Loucy (cell line): ENCODE measurements around the gene PGBD5.

ENCODE experiments used
- H2AFZ ChIP-seq: fragments of 200-600 bp; sonication (generic); 2 replicates; pipeline ENCODE4 v1.6.0; 2016; ENCODE audit warnings: antibody characterized with exemption, mild to moderate bottlenecking, low read length, moderate library complexity
- H3F3A ChIP-seq: fragments of 200-600 bp; 2 replicates; pipeline ENCODE4 v1.6.0; 2016; ENCODE audit warnings: antibody characterized with exemption, low read depth, mild to moderate bottlenecking
- H3K27me3 ChIP-seq: fragments of 200-600 bp; sonication (generic); 2 replicates; pipeline ENCODE4 v1.6.1; 2014; ENCODE audit warnings: low read length, mild to moderate bottlenecking; ENCODE audit not compliant: insufficient read depth, poor library complexity, severe bottlenecking
- H3K36me3 ChIP-seq: fragments of 200-600 bp; sonication (generic); 2 replicates; pipeline ENCODE4 v1.6.1; 2016; ENCODE audit warnings: low read length; ENCODE audit not compliant: insufficient read depth
- H3K4me1 ChIP-seq: fragments of 200-600 bp; sonication (generic); 2 replicates; pipeline ENCODE4 v1.5.1; 2014; ENCODE audit warnings: low read length, mild to moderate bottlenecking; ENCODE audit not compliant: insufficient read depth, poor library complexity, severe bottlenecking
- H3K4me2 ChIP-seq: fragments of 200-600 bp; sonication (generic); 2 replicates; pipeline ENCODE4 v1.6.0; 2014; ENCODE audit warnings: antibody characterized with exemption, low read length, low read depth, mild to moderate bottlenecking; ENCODE audit not compliant: poor library complexity, severe bottlenecking
- H3K4me3 ChIP-seq: fragments of 200-600 bp; sonication (generic); 2 replicates; pipeline ENCODE4 v1.5.1; 2014; ENCODE audit warnings: low read length, mild to moderate bottlenecking, mixed read lengths; ENCODE audit not compliant: poor library complexity, severe bottlenecking
- H3K79me2 ChIP-seq: fragments of 200-600 bp; sonication (generic); 2 replicates; pipeline ENCODE4 v1.6.1; 2014; ENCODE audit warnings: low read length; ENCODE audit not compliant: insufficient read depth
- H3K9ac ChIP-seq: fragments of 200-600 bp; sonication (generic); 2 replicates; pipeline ENCODE4 v1.6.0; 2014; ENCODE audit warnings: mild to moderate bottlenecking, low read depth, low read length, moderate library complexity; ENCODE audit not compliant: poor library complexity, severe bottlenecking
- H3K9me2 ChIP-seq: fragments of 200-600 bp; sonication (generic); replicated peaks from 2 replicates; pipeline ENCODE4 v1.6.1; 2016; ENCODE audit warnings: low read depth, low read length, mixed read lengths
- H3K9me3 ChIP-seq: fragments of 200-600 bp; sonication (generic); 2 replicates; pipeline ENCODE4 v1.6.1; 2014; ENCODE audit warnings: mild to moderate bottlenecking, antibody characterized with exemption, low read length, low read depth; ENCODE audit not compliant: insufficient read depth
- H4K20me1 ChIP-seq: fragments of 200-600 bp; sonication (generic); 2 replicates; pipeline ENCODE4 v1.6.0; 2014; ENCODE audit warnings: antibody characterized with exemption, low read length, mild to moderate bottlenecking; ENCODE audit not compliant: insufficient read depth, poor library complexity, severe bottlenecking
- EZH2phosphoT487 ChIP-seq: fragments of 200-600 bp; IDR thresholded peaks from 2 replicates; pipeline ENCODE4 v1.6.1; 2018; ENCODE audit warnings: antibody characterized with exemption, mild to moderate bottlenecking, moderate library complexity, borderline replicate concordance
- TF ChIP-seq, protein P1 (sequence below): fragments of 200-600 bp; sonication (generic); conservative IDR thresholded peaks from 2 replicates; pipeline ENCODE4 v1.5.1; 2014; ENCODE audit warnings: mild to moderate bottlenecking, antibody characterized with exemption, low read length

Gene PGBD5

DNA sequence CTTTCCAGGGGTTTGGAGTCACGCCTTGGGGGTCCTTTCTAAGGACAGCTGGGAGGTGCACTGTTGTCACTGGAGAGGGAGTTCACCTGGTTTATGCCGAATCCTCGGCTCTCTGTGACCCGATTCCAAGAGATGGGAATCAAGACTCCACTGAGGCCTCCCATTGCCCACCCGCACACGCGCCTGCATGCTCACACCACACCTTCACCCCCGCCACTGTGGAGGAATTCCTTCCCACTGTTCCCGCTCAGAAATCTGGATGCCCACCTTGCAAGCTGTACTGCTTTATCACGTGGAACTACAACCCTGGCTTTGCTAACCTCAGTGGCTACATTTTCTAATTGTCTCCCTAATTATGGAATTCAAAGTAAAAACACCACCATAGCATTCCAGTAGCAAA lies 29.2 kb downstream of the PGBD5 start:
- H2AFZ ChIP-seq = no peak overlapping the region

DNA sequence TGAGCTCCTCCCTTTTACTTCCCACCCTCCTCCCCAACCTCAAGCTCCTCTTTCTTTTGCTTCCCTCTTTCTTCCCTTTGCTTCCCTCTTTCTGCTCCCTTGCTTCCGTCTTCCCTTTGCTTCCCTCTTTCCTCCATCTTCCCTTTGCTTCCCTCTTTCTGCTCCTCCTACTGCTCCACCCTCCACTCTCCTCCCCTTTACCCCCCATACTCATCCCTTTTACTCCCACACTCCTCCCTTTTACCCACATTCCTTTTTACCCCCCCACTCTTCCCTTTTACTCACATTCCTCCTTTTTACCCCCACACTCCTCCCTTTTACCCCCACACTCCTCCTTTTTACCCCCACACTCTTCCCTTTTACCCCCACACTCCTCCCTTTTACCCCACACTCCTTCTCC lies 30.2 kb downstream of the PGBD5 start:
- no peaks in the 10 kb centered on the region for H3F3A ChIP-seq

More for the DNA sequence above, 29.2 kb downstream of the PGBD5 start:
- TF ChIP-seq, protein P1, sequence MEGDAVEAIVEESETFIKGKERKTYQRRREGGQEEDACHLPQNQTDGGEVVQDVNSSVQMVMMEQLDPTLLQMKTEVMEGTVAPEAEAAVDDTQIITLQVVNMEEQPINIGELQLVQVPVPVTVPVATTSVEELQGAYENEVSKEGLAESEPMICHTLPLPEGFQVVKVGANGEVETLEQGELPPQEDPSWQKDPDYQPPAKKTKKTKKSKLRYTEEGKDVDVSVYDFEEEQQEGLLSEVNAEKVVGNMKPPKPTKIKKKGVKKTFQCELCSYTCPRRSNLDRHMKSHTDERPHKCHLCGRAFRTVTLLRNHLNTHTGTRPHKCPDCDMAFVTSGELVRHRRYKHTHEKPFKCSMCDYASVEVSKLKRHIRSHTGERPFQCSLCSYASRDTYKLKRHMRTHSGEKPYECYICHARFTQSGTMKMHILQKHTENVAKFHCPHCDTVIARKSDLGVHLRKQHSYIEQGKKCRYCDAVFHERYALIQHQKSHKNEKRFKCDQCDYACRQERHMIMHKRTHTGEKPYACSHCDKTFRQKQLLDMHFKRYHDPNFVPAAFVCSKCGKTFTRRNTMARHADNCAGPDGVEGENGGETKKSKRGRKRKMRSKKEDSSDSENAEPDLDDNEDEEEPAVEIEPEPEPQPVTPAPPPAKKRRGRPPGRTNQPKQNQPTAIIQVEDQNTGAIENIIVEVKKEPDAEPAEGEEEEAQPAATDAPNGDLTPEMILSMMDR = no peak
- TF ChIP-seq EZH2phosphoT487 = no peak
- Histone ChIP-seq H3K27me3 (no peaks in the 10 kb centered on the region), H3K4me1 (no peaks in the 10 kb centered on the region), H3K4me2 (no peak overlapping the region), H3K79me2 (no peaks in the 10 kb centered on the region), H3F3A (no peaks in the 10 kb centered on the region), H3K9ac (no peak overlapping the region), H3K9me2 (no peaks in the 10 kb centered on the region), H3K4me3 (no peak overlapping the region), H4K20me1 (no peaks in the 10 kb centered on the region), H3K9me3 (no peaks in the 10 kb centered on the region), H3K36me3 (no peaks in the 10 kb centered on the region)

DNA sequence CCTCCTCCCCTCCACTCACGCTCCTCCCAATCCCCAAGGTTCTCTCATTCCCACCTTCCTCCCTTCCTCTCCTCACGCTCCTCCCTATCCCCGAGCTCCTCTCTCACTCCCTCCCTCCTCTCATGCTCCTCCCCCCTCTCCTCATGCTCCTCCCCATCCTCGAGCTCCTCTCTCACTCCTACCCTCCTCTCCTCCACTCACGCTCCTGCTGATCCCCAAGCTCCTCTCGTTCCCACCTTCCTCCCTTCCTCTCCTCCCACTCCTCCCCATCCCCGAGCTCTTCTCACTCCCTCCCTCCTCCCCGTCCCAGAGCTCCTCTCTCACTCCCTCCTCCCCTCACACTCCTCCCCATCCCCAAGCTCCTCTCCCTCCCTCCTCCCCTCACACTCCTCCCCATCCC lies 31.4 kb downstream of the PGBD5 start:
- H3F3A ChIP-seq = no peaks in the 10 kb centered on the region
- TF ChIP-seq, protein P1 = no peak
- no peak for TF ChIP-seq EZH2phosphoT487

More for the DNA sequence above, 30.2 kb downstream of the PGBD5 start:
- H3K9me2 ChIP-seq = no peaks in the 10 kb centered on the region
- H3K36me3 ChIP-seq = no peaks in the 10 kb centered on the region
- H3K9me3 ChIP-seq = no peaks in the 10 kb centered on the region
- TF ChIP-seq EZH2phosphoT487 = no peak
- TF ChIP-seq, protein P1 = no peak
- H3K79me2 ChIP-seq = no peaks in the 10 kb centered on the region
- no peaks in the 10 kb centered on the region for H4K20me1 ChIP-seq
- H2AFZ ChIP-seq = no peak overlapping the region
- no peak overlapping the region for H3K4me3 ChIP-seq
- no peaks in the 10 kb centered on the region for H3K4me1 ChIP-seq
- H3K9ac ChIP-seq = no peak overlapping the region
- no peaks in the 10 kb centered on the region for H3K27me3 ChIP-seq
- no peak overlapping the region for H3K4me2 ChIP-seq

More for the DNA sequence above, 31.4 kb downstream of the PGBD5 start:
- H3K9me3 ChIP-seq = no peaks in the 10 kb centered on the region
- no peaks in the 10 kb centered on the region for H4K20me1 ChIP-seq
- H2AFZ ChIP-seq = no peak overlapping the region
- no peaks in the 10 kb centered on the region for H3K27me3 ChIP-seq
- H3K4me1 ChIP-seq = no peaks in the 10 kb centered on the region
- no peak overlapping the region for H3K4me2 ChIP-seq
- H3K79me2 ChIP-seq = no peaks in the 10 kb centered on the region
- no peaks in the 10 kb centered on the region for H3K36me3 ChIP-seq
- no peak overlapping the region for H3K4me3 ChIP-seq
- no peak overlapping the region for H3K9ac ChIP-seq
- H3K9me2 ChIP-seq = no peaks in the 10 kb centered on the region
